K562 (cell line): ENCODE measurements around the gene BRINP2. TPM values are rescaled to one million over a fixed set of nuclear protein-coding genes. Genes with fewer than 3 reads are reported as not detected.

Experiments
- ASH1L ChIP-seq: fragments of 450-650 bp; IDR thresholded peaks from 2 replicates; pipeline ENCODE4 v1.6.1; 2018; ENCODE audit warnings: borderline replicate concordance, mild to moderate bottlenecking, low read depth; ENCODE audit not compliant: partially characterized antibody
- ELF2 ChIP-seq: fragments of 250-450 bp; sonication (Bioruptor Pico); IDR thresholded peaks from 2 replicates; pipeline ENCODE4 v1.5.0; 2021; ENCODE audit warnings: mild to moderate bottlenecking
- HDAC8 ChIP-seq: fragments of 450-650 bp; IDR thresholded peaks from 2 replicates; pipeline ENCODE4 v1.6.1; 2016; ENCODE audit warnings: mild to moderate bottlenecking, missing genetic modification characterization, moderate library complexity, missing compliant biosample characterization
- MYNN ChIP-seq, 2 experiments: sonication (generic); formaldehyde crosslinking in 1 of 2; IDR thresholded peaks; 2 replicates each; pipeline versions ENCODE4 v1.5.0 to v1.6.1; 2016 to 2020; ENCODE audit warnings: antibody characterized with exemption in 1 of 2, missing genetic modification reagents in 1 of 2
- SMARCA4 ChIP-seq: fragments of 450-650 bp; IDR thresholded peaks from 2 replicates; pipeline ENCODE4 v1.6.1; 2016
- ZNF124 ChIP-seq: sonication (generic); formaldehyde crosslinking; IDR thresholded peaks from 2 replicates; pipeline ENCODE4 v1.8.1; 2022; ENCODE audit warnings: missing genetic modification reagents
- ZNF507 ChIP-seq: conservative IDR thresholded peaks from 2 replicates; pipeline ENCODE4 v1.6.1; 2017; ENCODE audit warnings: missing genetic modification characterization, missing compliant biosample characterization
- polyA plus RNA-seq, 8 experiments: library from polyadenylated mRNA; depleted of rRNA in 4 of 8; stranded (reverse) in 5 of 8; unstranded in 3 of 8; fragments of >200 nt; fragmentation: Nextera tagmentation in 2 of 8; fragmentation: Illumina TruSeq in 1 of 8; extraction: Ambion mirVana in 2 of 8; extraction: Trizol in 1 of 8; gene quantifications; 2 replicates each; pipeline versions ENCODE4 v1.2.1 to v1.2.3, GENCODE V29; 2011 to 2014; ENCODE audit warnings: inconsistent platforms in 1 of 8, missing spikeins in 1 of 8
- total RNA-seq, 7 experiments: library from RNA; depleted of rRNA in 6 of 7; stranded (reverse); fragments of >200 nt in 6 of 7; fragmentation: Illumina TruSeq in 2 of 7; extraction: Trizol in 2 of 7; gene quantifications; 2 replicates each; pipeline versions ENCODE4 v1.2.1 to v1.2.3, GENCODE V29; 2011 to 2021; ENCODE audit warnings: low replicate concordance in 1 of 7
- TF ChIP-seq, protein P1 (sequence below): fragments of 450-650 bp; IDR thresholded peaks from 2 replicates; pipeline ENCODE4 v1.6.1; 2016; ENCODE audit warnings: borderline replicate concordance
- TF ChIP-seq, protein P2 (sequence below), 2 experiments: IDR thresholded peaks in 1 of 2; conservative IDR thresholded peaks in 1 of 2; 2 replicates each; pipeline ENCODE4 v1.6.1; 2016; ENCODE audit warnings: low read depth in 2 of 2, mild to moderate bottlenecking in 1 of 2, missing compliant biosample characterization in 1 of 2, missing genetic modification characterization in 1 of 2, moderate library complexity in 1 of 2
- TF ChIP-seq, protein P3 (sequence below): IDR thresholded peaks from 3 replicates; pipeline ENCODE4 v1.6.1; 2011; ENCODE audit warnings: borderline replicate concordance, mild to moderate bottlenecking, moderate library complexity; ENCODE audit not compliant: insufficient read length; ENCODE audit errors: extremely low read depth

The BRINP2 gene
- total and polyA plus RNA-seq, 9 of the 15 experiments (the other 6 are each of a cell fraction or from before 2014, with no cell fraction given), result not detected

DNA sequence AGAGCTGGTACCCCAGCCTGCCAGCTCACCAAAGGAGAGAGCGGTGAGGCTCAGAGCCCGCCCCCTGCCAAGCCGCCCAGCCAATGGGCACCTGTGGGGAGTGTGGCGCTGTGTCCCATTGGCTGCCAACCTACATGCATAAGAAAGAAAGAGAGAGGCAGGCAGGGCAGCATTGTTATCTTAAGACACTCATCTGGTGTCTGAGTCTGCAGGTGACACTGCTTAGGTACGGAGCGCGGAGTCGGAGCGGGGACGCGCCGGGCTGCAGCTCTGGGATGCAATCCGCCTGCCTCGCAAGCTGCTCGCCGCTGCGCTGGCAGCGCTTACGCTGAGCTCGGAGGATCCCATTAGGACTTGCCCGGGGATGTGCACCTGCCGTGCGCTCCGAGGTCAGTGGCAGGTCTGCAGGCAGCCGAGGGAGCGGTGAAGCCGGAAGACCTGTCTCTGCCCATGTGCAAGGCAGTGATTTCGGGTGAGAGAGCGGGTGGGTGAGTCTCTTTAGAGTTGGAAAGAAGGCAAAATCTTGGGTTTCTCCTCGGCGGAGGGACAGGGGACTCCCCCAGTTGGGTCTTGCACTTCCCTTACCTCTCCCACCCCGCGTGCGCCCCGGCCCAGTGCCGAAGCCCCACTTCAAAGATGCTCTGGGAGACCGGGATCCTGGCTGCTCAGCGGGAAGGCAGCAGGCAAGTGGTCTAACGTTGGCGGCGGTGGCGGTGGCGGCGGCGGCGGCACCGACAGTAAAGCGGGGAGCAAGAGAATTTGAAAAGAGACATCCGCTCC lies at the start of gene BRINP2 (continued):
- TF ChIP-seq, protein P1, sequence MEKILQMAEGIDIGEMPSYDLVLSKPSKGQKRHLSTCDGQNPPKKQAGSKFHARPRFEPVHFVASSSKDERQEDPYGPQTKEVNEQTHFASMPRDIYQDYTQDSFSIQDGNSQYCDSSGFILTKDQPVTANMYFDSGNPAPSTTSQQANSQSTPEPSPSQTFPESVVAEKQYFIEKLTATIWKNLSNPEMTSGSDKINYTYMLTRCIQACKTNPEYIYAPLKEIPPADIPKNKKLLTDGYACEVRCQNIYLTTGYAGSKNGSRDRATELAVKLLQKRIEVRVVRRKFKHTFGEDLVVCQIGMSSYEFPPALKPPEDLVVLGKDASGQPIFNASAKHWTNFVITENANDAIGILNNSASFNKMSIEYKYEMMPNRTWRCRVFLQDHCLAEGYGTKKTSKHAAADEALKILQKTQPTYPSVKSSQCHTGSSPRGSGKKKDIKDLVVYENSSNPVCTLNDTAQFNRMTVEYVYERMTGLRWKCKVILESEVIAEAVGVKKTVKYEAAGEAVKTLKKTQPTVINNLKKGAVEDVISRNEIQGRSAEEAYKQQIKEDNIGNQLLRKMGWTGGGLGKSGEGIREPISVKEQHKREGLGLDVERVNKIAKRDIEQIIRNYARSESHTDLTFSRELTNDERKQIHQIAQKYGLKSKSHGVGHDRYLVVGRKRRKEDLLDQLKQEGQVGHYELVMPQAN, result no peak
- TF ChIP-seq ZNF507 (tag) (no peak), MYNN (IDR thresholded peaks at IDR 0.05) (no peak), MYNN (CRISPR knock-in tag; IDR thresholded peaks at IDR 0.05) (no peak), ELF2 (CRISPR knock-in tag) (no peak), HDAC8 (no peak), SMARCA4 (no peak), ZNF124 (CRISPR knock-in tag) (no peak), ASH1L (no peak)
- TF ChIP-seq, protein P2, sequence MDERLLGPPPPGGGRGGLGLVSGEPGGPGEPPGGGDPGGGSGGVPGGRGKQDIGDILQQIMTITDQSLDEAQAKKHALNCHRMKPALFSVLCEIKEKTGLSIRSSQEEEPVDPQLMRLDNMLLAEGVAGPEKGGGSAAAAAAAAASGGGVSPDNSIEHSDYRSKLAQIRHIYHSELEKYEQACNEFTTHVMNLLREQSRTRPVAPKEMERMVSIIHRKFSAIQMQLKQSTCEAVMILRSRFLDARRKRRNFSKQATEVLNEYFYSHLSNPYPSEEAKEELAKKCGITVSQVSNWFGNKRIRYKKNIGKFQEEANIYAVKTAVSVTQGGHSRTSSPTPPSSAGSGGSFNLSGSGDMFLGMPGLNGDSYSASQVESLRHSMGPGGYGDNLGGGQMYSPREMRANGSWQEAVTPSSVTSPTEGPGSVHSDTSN (CRISPR knock-in tag; IDR thresholded peaks at IDR 0.05; ENCODE audit: low read depth), result no peak
- TF ChIP-seq, protein P2 (tag; conservative IDR thresholded peaks at IDR 0.05; ENCODE audit: low read depth), result no peak
- TF ChIP-seq, protein P3, sequence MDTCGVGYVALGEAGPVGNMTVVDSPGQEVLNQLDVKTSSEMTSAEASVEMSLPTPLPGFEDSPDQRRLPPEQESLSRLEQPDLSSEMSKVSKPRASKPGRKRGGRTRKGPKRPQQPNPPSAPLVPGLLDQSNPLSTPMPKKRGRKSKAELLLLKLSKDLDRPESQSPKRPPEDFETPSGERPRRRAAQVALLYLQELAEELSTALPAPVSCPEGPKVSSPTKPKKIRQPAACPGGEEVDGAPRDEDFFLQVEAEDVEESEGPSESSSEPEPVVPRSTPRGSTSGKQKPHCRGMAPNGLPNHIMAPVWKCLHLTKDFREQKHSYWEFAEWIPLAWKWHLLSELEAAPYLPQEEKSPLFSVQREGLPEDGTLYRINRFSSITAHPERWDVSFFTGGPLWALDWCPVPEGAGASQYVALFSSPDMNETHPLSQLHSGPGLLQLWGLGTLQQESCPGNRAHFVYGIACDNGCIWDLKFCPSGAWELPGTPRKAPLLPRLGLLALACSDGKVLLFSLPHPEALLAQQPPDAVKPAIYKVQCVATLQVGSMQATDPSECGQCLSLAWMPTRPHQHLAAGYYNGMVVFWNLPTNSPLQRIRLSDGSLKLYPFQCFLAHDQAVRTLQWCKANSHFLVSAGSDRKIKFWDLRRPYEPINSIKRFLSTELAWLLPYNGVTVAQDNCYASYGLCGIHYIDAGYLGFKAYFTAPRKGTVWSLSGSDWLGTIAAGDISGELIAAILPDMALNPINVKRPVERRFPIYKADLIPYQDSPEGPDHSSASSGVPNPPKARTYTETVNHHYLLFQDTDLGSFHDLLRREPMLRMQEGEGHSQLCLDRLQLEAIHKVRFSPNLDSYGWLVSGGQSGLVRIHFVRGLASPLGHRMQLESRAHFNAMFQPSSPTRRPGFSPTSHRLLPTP, result no peak
